Neuronal stem cell (in vitro differentiated cells): Measurements from ENCODE around the gene MORC1.

ENCODE experiments used
- DNase-seq: peaks from one replicate; pipeline ENCODE4 v3.0.0-alpha.2; 2013; ENCODE audit warnings: low spot score
- H2AFZ ChIP-seq: one replicate; pipeline ENCODE4 v1.6.1; 2013; ENCODE audit warnings: mild to moderate bottlenecking, low read length, inconsistent platforms
- H2AK5ac ChIP-seq: 2 replicates; pipeline ENCODE4 v1.6.1; 2013; ENCODE audit warnings: low read depth, mild to moderate bottlenecking, inconsistent platforms, low read length, moderate library complexity, mixed read lengths
- H2BK120ac ChIP-seq: 2 replicates; pipeline ENCODE4 v1.6.1; 2013; ENCODE audit warnings: low read depth, mild to moderate bottlenecking, inconsistent platforms, low read length, moderate library complexity, mixed read lengths
- H2BK12ac ChIP-seq: one replicate; pipeline ENCODE4 v1.6.1; 2013; ENCODE audit warnings: low read length, inconsistent platforms
- H2BK15ac ChIP-seq: 2 replicates; pipeline ENCODE4 v1.6.1; 2013; ENCODE audit warnings: mild to moderate bottlenecking, low read length, inconsistent platforms, mixed read lengths
- H2BK5ac ChIP-seq: one replicate; pipeline ENCODE4 v1.6.1; 2013; ENCODE audit warnings: inconsistent platforms, mild to moderate bottlenecking, low read length, moderate library complexity
- H3K14ac ChIP-seq: one replicate; pipeline ENCODE4 v1.6.1; 2013; ENCODE audit warnings: low read length, inconsistent platforms
- H3K18ac ChIP-seq: 2 replicates; pipeline ENCODE4 v1.6.1; 2013; ENCODE audit warnings: low read length, inconsistent platforms
- H3K23ac ChIP-seq: 2 replicates; pipeline ENCODE4 v1.6.1; 2013; ENCODE audit warnings: low read depth, mild to moderate bottlenecking, mixed read lengths, low read length, inconsistent platforms; ENCODE audit not compliant: poor library complexity
- H3K27ac ChIP-seq: replicated peaks from 3 replicates; pipeline ENCODE4 v1.5.1; 2013; ENCODE audit warnings: low read length, inconsistent platforms
- H3K27me3 ChIP-seq, 3 experiments: 2 replicates each; pipeline ENCODE4 v1.6.1; 2013; ENCODE audit warnings: low read length in 3 of 3, mild to moderate bottlenecking in 2 of 3, inconsistent platforms in 1 of 3, low read depth in 1 of 3, mixed read lengths in 1 of 3, moderate library complexity in 1 of 3; ENCODE audit not compliant: control insufficient read depth in 3 of 3, insufficient read depth in 3 of 3
- H3K36me3 ChIP-seq, 2 donors: replicated peaks in 1 of 2; 2 replicates each; pipeline ENCODE4 v1.6.1; 2013; ENCODE audit warnings: low read length in 2 of 2; ENCODE audit not compliant: control insufficient read depth in 2 of 2, insufficient read depth in 2 of 2
- H3K4ac ChIP-seq: 2 replicates; pipeline ENCODE4 v1.6.1; 2013; ENCODE audit warnings: inconsistent platforms, mild to moderate bottlenecking, low read length, moderate library complexity
- H3K4me1 ChIP-seq, 2 donors: 1 replicate in 1 of 2; 2 replicates in 1 of 2; pipeline ENCODE4 v1.6.1; 2013; ENCODE audit warnings: low read length in 2 of 2, low read depth in 1 of 2; ENCODE audit not compliant: control insufficient read depth in 2 of 2, insufficient read depth in 1 of 2
- H3K4me2 ChIP-seq: one replicate; pipeline ENCODE4 v1.6.1; 2013; ENCODE audit warnings: mild to moderate bottlenecking, low read length, inconsistent platforms; ENCODE audit not compliant: insufficient read depth, poor library complexity, severe bottlenecking
- H3K4me3 ChIP-seq, 2 donors: 2 replicates each; pipeline ENCODE4 v1.5.1; 2013; ENCODE audit warnings: low read length in 2 of 2, mild to moderate bottlenecking in 2 of 2, inconsistent platforms in 1 of 2, moderate library complexity in 1 of 2
- H3K79me1 ChIP-seq: one replicate; pipeline ENCODE4 v1.6.1; 2013; ENCODE audit warnings: low read depth, mild to moderate bottlenecking, inconsistent platforms, low read length, moderate library complexity
- H3K9ac ChIP-seq: one replicate; pipeline ENCODE4 v1.6.1; 2013; ENCODE audit warnings: mild to moderate bottlenecking, low read depth, low read length, inconsistent platforms; ENCODE audit not compliant: poor library complexity
- H3K9me3 ChIP-seq, 2 donors: replicated peaks in 1 of 2; 2 replicates each; pipeline versions ENCODE3 to v1.6.1; 2013; ENCODE audit warnings: low read length in 2 of 2, mild to moderate bottlenecking in 2 of 2, inconsistent platforms in 1 of 2, low read depth in 1 of 2, mixed read lengths in 1 of 2, moderate library complexity in 1 of 2; ENCODE audit not compliant: control insufficient read depth in 2 of 2, insufficient read depth in 1 of 2
- H4K8ac ChIP-seq: one replicate; pipeline ENCODE4 v1.6.1; 2013; ENCODE audit warnings: low read depth, mild to moderate bottlenecking, inconsistent platforms, low read length, moderate library complexity
- H4K91ac ChIP-seq: one replicate; pipeline ENCODE4 v1.6.1; 2013; ENCODE audit warnings: low read length, low read depth, mild to moderate bottlenecking, inconsistent platforms; ENCODE audit not compliant: poor library complexity
- WGBS, 2 donors: extraction: QIAGEN DNeasy Blood & Tissue Kit; methylation state at CpG; one replicate each; pipeline ENCODE4 v1.1.7; 2013; ENCODE audit warnings: missing lambda C conversion rate in 2 of 2, mixed read lengths in 1 of 2; ENCODE audit not compliant: insufficient read length in 2 of 2, insufficient replicate concordance in 1 of 2; ENCODE audit errors: extremely low coverage in 2 of 2; 5-methylcytosine and 5-hydroxymethylcytosine counted together

Gene MORC1

GRCh38 chr3:108936924-108937689 is 180.8 kb downstream of the MORC1 start:
- no peak overlapping the region for H3K23ac ChIP-seq
- no peak overlapping the region for H2BK15ac ChIP-seq
- H2AK5ac ChIP-seq = no peak overlapping the region
- DNase-seq = no peak
- no peak overlapping the region for H3K9ac ChIP-seq
- H4K91ac ChIP-seq = no peak overlapping the region
- no peaks in the 10 kb centered on the region for H3K36me3 ChIP-seq
- no peak overlapping the region for H2BK5ac ChIP-seq
- H2AFZ ChIP-seq = no peak overlapping the region
- no peak overlapping the region for H2BK12ac ChIP-seq
- no peak overlapping the region for H3K4me3 ChIP-seq
- no peak overlapping the region for H3K14ac ChIP-seq
- no peaks in the 10 kb centered on the region for H3K9me3 ChIP-seq
- no peaks in the 10 kb centered on the region for H3K27me3 ChIP-seq
- H3K18ac ChIP-seq = no peak overlapping the region
- H4K8ac ChIP-seq = no peak overlapping the region
- H3K4me1 ChIP-seq = no peaks in the 10 kb centered on the region
- no peaks in the 10 kb centered on the region for H3K79me1 ChIP-seq
- no peak overlapping the region for H3K4me2 ChIP-seq
- H2BK120ac ChIP-seq = no peak overlapping the region
- WGBS, 2 donors = no CpG with 5 or more reads among the region's 8 CpGs
- no peak overlapping the region for H3K27ac ChIP-seq
- no peak overlapping the region for H3K4ac ChIP-seq

GRCh38 chr3:108931035-108931434 is 186.9 kb downstream of the MORC1 start:
- Histone ChIP-seq H2BK12ac (no peak overlapping the region), H3K18ac (no peak overlapping the region), H3K4me2 (no peak overlapping the region), H3K14ac (no peak overlapping the region), H3K36me3 (no peaks in the 10 kb centered on the region), H4K91ac (no peak overlapping the region), H2BK5ac (no peak overlapping the region), H3K4me3 (no peak overlapping the region), H3K4me1 (no peaks in the 10 kb centered on the region), H2BK15ac (no peak overlapping the region), H3K23ac (no peak overlapping the region), H4K8ac (no peak overlapping the region), H3K9me3 (no peaks in the 10 kb centered on the region), H3K79me1 (no peaks in the 10 kb centered on the region), H3K9ac (no peak overlapping the region), H2BK120ac (no peak overlapping the region), H2AFZ (no peak overlapping the region), H3K4ac (no peak overlapping the region), H3K27ac (no peak overlapping the region), H3K27me3 (no peaks in the 10 kb centered on the region), H2AK5ac (no peak overlapping the region)
- no peak for DNase-seq

GRCh38 chr3:108918866-108919265 is 199.1 kb downstream of the MORC1 start:
- H3K4me3 ChIP-seq = no peak overlapping the region
- H3K36me3 ChIP-seq = no peaks in the 10 kb centered on the region
- no peak overlapping the region for H2BK120ac ChIP-seq
- H2AFZ ChIP-seq = no peak overlapping the region
- H2BK5ac ChIP-seq = no peak overlapping the region
- no peak overlapping the region for H3K18ac ChIP-seq
- no peak overlapping the region for H2AK5ac ChIP-seq
- H4K91ac ChIP-seq = no peak overlapping the region
- no peak for DNase-seq
- no peak overlapping the region for H2BK15ac ChIP-seq
- no peaks in the 10 kb centered on the region for H3K4me1 ChIP-seq
- H3K23ac ChIP-seq = no peak overlapping the region
- no peak overlapping the region for H3K14ac ChIP-seq
- H3K9me3 ChIP-seq = no peaks in the 10 kb centered on the region
- H3K79me1 ChIP-seq = no peaks in the 10 kb centered on the region
- H4K8ac ChIP-seq = no peak overlapping the region
- H2BK12ac ChIP-seq = no peak overlapping the region
- H3K9ac ChIP-seq = no peak overlapping the region
- no peak overlapping the region for H3K4ac ChIP-seq
- H3K4me2 ChIP-seq = no peak overlapping the region
- WGBS, 2 donors = no CpG with 5 or more reads among the region's 3 CpGs
- H3K27me3 ChIP-seq = no peaks in the 10 kb centered on the region
- H3K27ac ChIP-seq = no peak overlapping the region

DNA sequence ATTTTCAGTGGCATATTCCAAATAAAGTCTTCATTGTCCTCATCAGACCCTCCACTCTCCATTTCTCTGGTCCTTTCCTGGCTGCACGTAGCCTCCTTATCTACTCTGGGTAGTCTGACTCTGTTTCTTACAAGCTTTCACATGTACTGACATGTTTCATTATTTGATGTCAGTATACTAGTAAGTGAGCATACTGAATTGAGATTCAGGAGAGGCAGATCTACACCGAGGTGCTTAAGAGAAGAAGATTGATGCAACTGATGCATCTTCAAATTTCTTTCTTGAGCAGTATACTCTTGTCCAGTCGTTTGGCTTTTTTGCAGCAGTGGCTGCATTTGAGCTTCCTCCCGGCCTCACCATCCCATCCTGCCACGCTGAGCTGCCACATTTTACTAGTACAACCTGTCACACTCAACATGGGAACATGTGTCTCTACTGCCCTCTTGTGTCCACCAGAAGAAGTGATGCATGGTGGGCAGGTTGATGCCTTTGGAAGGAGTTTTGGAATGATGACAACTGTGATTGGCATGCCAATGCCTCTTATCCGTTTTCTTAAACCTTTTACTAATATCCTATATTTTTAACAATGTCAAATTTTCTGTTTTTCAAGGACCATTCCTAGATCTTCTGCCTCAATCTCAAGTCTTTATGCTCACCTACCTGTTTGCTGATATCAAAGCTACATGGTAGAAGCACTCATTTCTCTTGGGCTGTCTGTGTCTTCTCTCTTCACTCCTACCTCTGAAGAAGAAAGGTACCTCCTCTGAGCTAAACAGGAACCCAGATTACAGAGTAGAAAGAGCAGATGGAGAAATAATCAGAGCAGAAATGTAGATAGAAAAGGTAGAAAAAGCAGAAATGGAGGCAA is 202.9 kb downstream of the MORC1 start:
- no peak overlapping the region for H4K8ac ChIP-seq
- H2BK120ac ChIP-seq = no peak overlapping the region
- H3K18ac ChIP-seq = no peak overlapping the region
- no peak overlapping the region for H4K91ac ChIP-seq
- H3K27ac ChIP-seq = no peak overlapping the region
- H3K36me3 ChIP-seq = no peaks in the 10 kb centered on the region
- peak overlapping the region; percentile 5 for H2AFZ ChIP-seq
- no peak overlapping the region for H3K9ac ChIP-seq
- no peak overlapping the region for H3K4me2 ChIP-seq
- H3K4ac ChIP-seq = no peak overlapping the region
- no peak overlapping the region for H2BK12ac ChIP-seq
- peak; percentile 68 for DNase-seq
- H2BK15ac ChIP-seq = no peak overlapping the region
- H3K4me3 ChIP-seq = no peak overlapping the region
- no peak overlapping the region for H2AK5ac ChIP-seq
- H3K79me1 ChIP-seq = no peaks in the 10 kb centered on the region
- no CpG with 5 or more reads among the region's 6 CpGs for WGBS, 2 donors
- no peaks in the 10 kb centered on the region for H3K4me1 ChIP-seq
- H3K9me3 ChIP-seq = no peaks in the 10 kb centered on the region
- H3K23ac ChIP-seq = no peak overlapping the region
- no peaks in the 10 kb centered on the region for H3K27me3 ChIP-seq
- H2BK5ac ChIP-seq = no peak overlapping the region
- H3K14ac ChIP-seq = no peak overlapping the region
